GM19043 (cell line): ENCODE measurements around the gene RBM8A.
"Not testable (repeated sequence)": the region's sequence is repeated elsewhere in the genome, so short reads cannot be mapped to it uniquely, and the experiment has no call there.

ENCODE experiments used
- ATAC-seq: cut with Tn5 transposase; IDR thresholded peaks from one replicate; pipeline ENCODE4 v1.9.1; 2021; ENCODE audit warnings: low read depth; ENCODE audit not compliant: unreplicated experiment

Gene RBM8A

GRCh38 chr1:145956781-145957442 is 29.6 kb upstream of the RBM8A start:
- no peak for ATAC-seq

GRCh38 chr1:145956361-145956760 is 29.1 kb upstream of the RBM8A start:
- no peak for ATAC-seq

GRCh38 chr1:145955436-145955835 is 28.2 kb upstream of the RBM8A start:
- no peak for ATAC-seq

- ATAC-seq: no peak
Observed at GRCh38 chr1:145953861-145954260, 26.6 kb upstream of the RBM8A start.

- ATAC-seq: no peak
Observed at GRCh38 chr1:145952903-145953302, 25.6 kb upstream of the RBM8A start.

- no peak for ATAC-seq
Observed at GRCh38 chr1:145951526-145951925, 24.2 kb upstream of the RBM8A start.

GRCh38 chr1:145949219-145949618 is 21.9 kb upstream of the RBM8A start:
- ATAC-seq: no peak

- no peak for ATAC-seq
Observed at GRCh38 chr1:145947551-145947950, 20.3 kb upstream of the RBM8A start.

GRCh38 chr1:145946477-145946986 is 19.2 kb upstream of the RBM8A start:
- ATAC-seq: no peak

GRCh38 chr1:145944532-145944931 is 17.2 kb upstream of the RBM8A start:
- ATAC-seq: no peak

- ATAC-seq: no peak
Observed at GRCh38 chr1:145942871-145943270, 15.6 kb upstream of the RBM8A start.

GRCh38 chr1:145942405-145942804 is 15.1 kb upstream of the RBM8A start:
- ATAC-seq: no peak

GRCh38 chr1:145937436-145937835 is 10.2 kb upstream of the RBM8A start:
- ATAC-seq: no peak

GRCh38 chr1:145936247-145936646 is 9.0 kb upstream of the RBM8A start:
- no peak for ATAC-seq

GRCh38 chr1:145935708-145936107 is 8.4 kb upstream of the RBM8A start:
- no peak for ATAC-seq

- not testable (repeated sequence) for ATAC-seq
Observed at GRCh38 chr1:145932522-145933009, 5.3 kb upstream of the RBM8A start.

GRCh38 chr1:145927916-145928643 is 796 bp upstream of the RBM8A start:
- no peak for ATAC-seq

GRCh38 chr1:145926686-145927062 is 610 bp downstream of the RBM8A start:
- ATAC-seq: no peak

- ATAC-seq: no peak
Observed at GRCh38 chr1:145922266-145922665, 5.0 kb downstream of the RBM8A start.

- not testable (repeated sequence) for ATAC-seq
Observed at GRCh38 chr1:145920297-145920696, 7.0 kb downstream of the RBM8A start.

GRCh38 chr1:145918992-145919939 is 8.0 kb downstream of the RBM8A start:
- ATAC-seq: no peak
